Measurements from ENCODE around the gene AAGAB.

The AAGAB gene

DNA sequence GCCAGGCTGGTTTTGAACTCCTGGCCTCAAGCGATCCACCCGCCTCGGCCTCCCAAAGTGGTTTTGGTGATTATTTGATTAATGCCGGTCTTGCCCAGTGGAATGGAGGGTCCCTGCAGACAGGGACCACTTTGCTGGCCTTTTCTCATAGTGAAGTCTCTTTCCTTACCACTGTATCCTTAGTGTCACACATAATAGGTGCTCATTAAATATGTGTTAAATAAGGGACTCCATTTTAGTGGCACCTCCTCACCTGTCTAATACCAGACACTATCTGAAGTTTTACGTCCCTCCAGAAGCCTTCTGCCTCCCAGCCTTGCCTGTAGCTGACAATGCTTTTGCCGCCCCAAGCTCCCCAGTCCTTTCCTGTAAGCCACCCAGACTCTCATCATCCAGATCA, 91.3 kb downstream of the AAGAB start:
- no peak overlapping the region for H3K4me3 ChIP-seq (ENCODE audit: low read depth, low read length)
- H3K4me1 ChIP-seq = peaks cover 3% of the 10 kb centered on the region
- no peaks in the 10 kb centered on the region for H3K27me3 ChIP-seq (ENCODE audit: control insufficient read depth, insufficient read depth, low read length)
- TF ChIP-seq, protein P1, sequence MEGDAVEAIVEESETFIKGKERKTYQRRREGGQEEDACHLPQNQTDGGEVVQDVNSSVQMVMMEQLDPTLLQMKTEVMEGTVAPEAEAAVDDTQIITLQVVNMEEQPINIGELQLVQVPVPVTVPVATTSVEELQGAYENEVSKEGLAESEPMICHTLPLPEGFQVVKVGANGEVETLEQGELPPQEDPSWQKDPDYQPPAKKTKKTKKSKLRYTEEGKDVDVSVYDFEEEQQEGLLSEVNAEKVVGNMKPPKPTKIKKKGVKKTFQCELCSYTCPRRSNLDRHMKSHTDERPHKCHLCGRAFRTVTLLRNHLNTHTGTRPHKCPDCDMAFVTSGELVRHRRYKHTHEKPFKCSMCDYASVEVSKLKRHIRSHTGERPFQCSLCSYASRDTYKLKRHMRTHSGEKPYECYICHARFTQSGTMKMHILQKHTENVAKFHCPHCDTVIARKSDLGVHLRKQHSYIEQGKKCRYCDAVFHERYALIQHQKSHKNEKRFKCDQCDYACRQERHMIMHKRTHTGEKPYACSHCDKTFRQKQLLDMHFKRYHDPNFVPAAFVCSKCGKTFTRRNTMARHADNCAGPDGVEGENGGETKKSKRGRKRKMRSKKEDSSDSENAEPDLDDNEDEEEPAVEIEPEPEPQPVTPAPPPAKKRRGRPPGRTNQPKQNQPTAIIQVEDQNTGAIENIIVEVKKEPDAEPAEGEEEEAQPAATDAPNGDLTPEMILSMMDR (IDR thresholded peaks at IDR 0.05) = no peak
- no peak overlapping the region for H3K27ac ChIP-seq
- no peak overlapping the region for H2AFZ ChIP-seq
- H3K36me3 ChIP-seq (ENCODE audit: control insufficient read depth, insufficient read depth, low read length) = no peaks in the 10 kb centered on the region
- H3K9me3 ChIP-seq (ENCODE audit: control insufficient read depth, low read length) = no peaks in the 10 kb centered on the region
- H3K4me2 ChIP-seq (ENCODE audit: low read length) = no peak overlapping the region
- no peak overlapping the region for H3K9ac ChIP-seq
- H3K79me2 ChIP-seq = peaks cover 3% of the 10 kb centered on the region

DNA sequence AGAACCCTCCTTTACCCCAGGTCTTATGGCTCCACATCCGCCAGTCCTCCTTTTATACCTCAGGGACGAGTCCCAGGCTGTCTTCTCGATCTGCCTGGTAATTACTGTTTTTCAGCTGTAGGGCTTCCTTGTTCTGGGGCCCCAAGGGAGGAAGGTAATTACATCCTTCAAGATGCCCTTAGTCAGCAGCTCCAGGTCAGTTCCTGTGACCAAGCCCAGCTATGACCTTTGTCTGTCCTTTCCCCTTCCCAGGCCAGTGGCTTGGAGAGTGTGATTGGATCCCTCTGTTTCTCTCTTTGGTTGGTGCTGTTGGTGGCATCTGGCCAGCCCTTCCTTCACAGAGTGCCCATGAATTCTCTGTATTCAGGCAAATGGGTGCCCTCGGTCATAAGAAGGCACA, 92.6 kb downstream of the AAGAB start:
- peak overlapping the region; percentile 52 for H3K4me2 ChIP-seq (ENCODE audit: low read length)
- no peak overlapping the region for H3K27ac ChIP-seq
- H3K36me3 ChIP-seq (ENCODE audit: control insufficient read depth, insufficient read depth, low read length) = no peaks in the 10 kb centered on the region
- H3K4me3 ChIP-seq (ENCODE audit: low read depth, low read length) = no peak overlapping the region
- no peak overlapping the region for H3K9ac ChIP-seq
- H3K27me3 ChIP-seq (ENCODE audit: control insufficient read depth, insufficient read depth, low read length) = no peaks in the 10 kb centered on the region
- H3K79me2 ChIP-seq = peaks cover 3% of the 10 kb centered on the region
- H3K4me1 ChIP-seq = peaks cover 3% of the 10 kb centered on the region
- TF ChIP-seq, protein P1 (IDR thresholded peaks at IDR 0.05) = no peak
- H2AFZ ChIP-seq = no peak overlapping the region
- no peaks in the 10 kb centered on the region for H3K9me3 ChIP-seq (ENCODE audit: control insufficient read depth, low read length)

- Histone ChIP-seq H3K4me1 (peaks cover 3% of the 10 kb centered on the region), H3K79me2 (peaks cover 3% of the 10 kb centered on the region), H3K36me3 (ENCODE audit: control insufficient read depth, insufficient read depth, low read length) (no peaks in the 10 kb centered on the region), H3K27me3 (ENCODE audit: control insufficient read depth, insufficient read depth, low read length) (no peaks in the 10 kb centered on the region), H3K27ac (no peak overlapping the region), H3K4me3 (ENCODE audit: low read depth, low read length) (no peak overlapping the region), H3K4me2 (ENCODE audit: low read length) (peak overlapping the region; percentile 52), H3K9me3 (ENCODE audit: control insufficient read depth, low read length) (no peaks in the 10 kb centered on the region), H2AFZ (no peak overlapping the region), H3K9ac (no peak overlapping the region)
- TF ChIP-seq, protein P1 (IDR thresholded peaks at IDR 0.05) = no peak
These were observed 93.0 kb downstream of the AAGAB start for GRCh38 chr15:67161412-67161811.

DNA sequence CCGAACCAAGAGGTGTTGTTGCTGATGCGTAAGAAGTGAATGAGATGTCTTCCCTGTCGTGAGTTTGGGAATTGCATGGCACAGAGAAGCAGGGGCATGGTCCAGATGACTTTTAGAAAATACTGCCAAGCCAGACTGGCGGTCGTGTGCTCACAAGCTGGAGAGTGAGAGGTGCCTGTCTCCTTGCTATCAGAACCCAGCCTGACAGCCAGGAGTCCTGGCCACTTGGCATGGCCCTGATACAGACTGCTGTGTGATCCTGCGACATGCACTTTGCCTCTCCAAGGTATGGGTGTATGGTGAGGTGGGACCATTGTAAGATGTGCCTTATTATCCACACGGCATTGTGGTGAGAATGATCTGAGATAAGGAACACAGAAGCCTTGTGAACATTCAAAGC, 96.1 kb downstream of the AAGAB start:
- TF ChIP-seq, protein P1 (IDR thresholded peaks at IDR 0.05) = no peak
- Histone ChIP-seq H3K9ac (no peak overlapping the region), H3K36me3 (ENCODE audit: control insufficient read depth, insufficient read depth, low read length) (no peaks in the 10 kb centered on the region), H3K4me2 (ENCODE audit: low read length) (no peak overlapping the region), H3K4me3 (ENCODE audit: low read depth, low read length) (no peak overlapping the region), H3K4me1 (peaks cover 3% of the 10 kb centered on the region), H2AFZ (no peak overlapping the region), H3K79me2 (peaks cover 3% of the 10 kb centered on the region), H3K27ac (no peak overlapping the region), H3K9me3 (ENCODE audit: control insufficient read depth, low read length) (no peaks in the 10 kb centered on the region), H3K27me3 (ENCODE audit: control insufficient read depth, insufficient read depth, low read length) (no peaks in the 10 kb centered on the region)

DNA sequence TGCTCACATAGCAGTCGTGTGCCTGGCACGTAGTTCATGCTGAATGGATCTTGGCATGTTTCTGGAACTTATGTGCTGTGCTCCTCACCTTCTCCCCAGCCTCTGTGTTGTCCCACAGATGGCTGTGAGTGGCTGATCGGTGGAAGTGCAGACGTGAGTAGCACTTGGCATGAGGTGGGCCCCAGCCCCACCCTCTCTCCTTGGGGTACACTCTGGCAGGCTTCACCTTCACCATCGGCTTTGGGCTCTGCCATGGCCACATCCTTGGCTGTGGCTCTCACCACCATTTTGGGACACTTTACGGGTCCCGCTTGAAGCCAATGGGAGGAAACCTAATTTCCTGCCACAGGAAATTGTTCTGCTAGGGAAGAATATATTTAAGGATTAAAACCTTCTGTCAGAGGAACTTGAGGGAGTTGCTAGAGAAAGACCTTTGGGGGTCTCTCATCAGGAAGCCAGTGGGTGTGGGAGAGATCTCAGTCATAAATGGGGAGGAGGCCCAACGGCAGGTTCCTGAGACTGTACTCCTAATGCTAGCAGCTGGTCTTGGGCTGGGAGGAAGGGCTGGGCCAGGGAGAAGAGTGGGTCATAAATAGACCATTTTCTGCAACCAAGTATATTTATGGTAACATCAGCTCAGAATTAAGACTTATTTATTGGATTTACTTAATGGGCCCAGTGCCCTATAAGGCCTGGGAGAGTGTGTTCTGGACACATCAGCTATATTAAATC, 96.8 kb downstream of the AAGAB start:
- Histone ChIP-seq H3K9me3 (ENCODE audit: control insufficient read depth, low read length) (no peaks in the 10 kb centered on the region), H3K4me3 (ENCODE audit: low read depth, low read length) (no peak overlapping the region), H3K27ac (no peak overlapping the region), H3K4me1 (peaks cover 3% of the 10 kb centered on the region), H3K79me2 (peaks cover 3% of the 10 kb centered on the region), H3K27me3 (ENCODE audit: control insufficient read depth, insufficient read depth, low read length) (no peaks in the 10 kb centered on the region), H2AFZ (no peak overlapping the region), H3K36me3 (ENCODE audit: control insufficient read depth, insufficient read depth, low read length) (no peaks in the 10 kb centered on the region), H3K4me2 (ENCODE audit: low read length) (no peak overlapping the region), H3K9ac (no peak overlapping the region)
- TF ChIP-seq, protein P1 (IDR thresholded peaks at IDR 0.05) = no peak

All from parathyroid adenoma (tissue), 2 donors.